DND-41 (cell line): Measurements from ENCODE around the gene TREM1.

ENCODE experiments used
- ATAC-seq: fragments of 200-7000 bp; cut with Tn5 transposase; 3 replicates; pipeline ENCODE4 v1.9.1; 2021; ENCODE audit warnings: low read depth; ENCODE audit not compliant: insufficient read depth
- DNase-seq: peaks from one replicate; pipeline ENCODE4 v3.0.0-alpha.2; 2020
- H2AFZ ChIP-seq: 2 replicates; pipeline ENCODE4 v1.6.0; 2012; ENCODE audit warnings: low read depth, low read length
- H3K27ac ChIP-seq: 2 replicates; pipeline ENCODE4 v1.5.1; 2012; ENCODE audit warnings: low read length, inconsistent platforms
- H3K27me3 ChIP-seq: fragments of 200-600 bp; sonication (generic); 2 replicates; pipeline ENCODE4 v1.6.0; 2012; ENCODE audit warnings: low read length, mild to moderate bottlenecking, inconsistent platforms; ENCODE audit not compliant: insufficient read depth, poor library complexity
- H3K36me3 ChIP-seq: 2 replicates; pipeline ENCODE4 v1.5.1; 2012; ENCODE audit warnings: low read length, inconsistent platforms; ENCODE audit not compliant: insufficient read depth
- H3K4me1 ChIP-seq: 2 replicates; pipeline ENCODE4 v1.5.1; 2012; ENCODE audit warnings: mild to moderate bottlenecking, low read length; ENCODE audit not compliant: insufficient read depth
- H3K4me2 ChIP-seq: 2 replicates; pipeline ENCODE4 v1.6.0; 2012; ENCODE audit warnings: mild to moderate bottlenecking, moderate library complexity, low read length, inconsistent platforms; ENCODE audit not compliant: insufficient read depth
- H3K4me3 ChIP-seq, 2 experiments: fragments of 200-600 bp in 1 of 2; shearing (Covaris generic) in 1 of 2; 2 replicates each; pipeline ENCODE4 v1.5.1; 2012 to 2016; ENCODE audit warnings: inconsistent platforms in 2 of 2, low read length in 2 of 2, mild to moderate bottlenecking in 2 of 2, low read depth in 1 of 2, moderate library complexity in 1 of 2
- H3K79me2 ChIP-seq: 2 replicates; pipeline ENCODE4 v1.6.0; 2012; ENCODE audit warnings: low read length, inconsistent platforms; ENCODE audit not compliant: insufficient read depth
- H3K9ac ChIP-seq: 2 replicates; pipeline ENCODE4 v1.6.0; 2012; ENCODE audit warnings: low read depth, mild to moderate bottlenecking, inconsistent platforms, low read length, moderate library complexity
- H3K9me3 ChIP-seq: 2 replicates; pipeline ENCODE4 v1.5.1; 2012; ENCODE audit warnings: low read length, moderate library complexity, mild to moderate bottlenecking, inconsistent platforms; ENCODE audit not compliant: insufficient read depth, severe bottlenecking
- H4K20me1 ChIP-seq: 2 replicates; pipeline ENCODE4 v1.6.0; 2012; ENCODE audit warnings: low read length; ENCODE audit not compliant: insufficient read depth
- EZH2 ChIP-seq: IDR thresholded peaks from 3 replicates; pipeline ENCODE4 v1.6.1; 2012; ENCODE audit warnings: borderline replicate concordance, low read depth, mild to moderate bottlenecking, moderate library complexity, low read length, inconsistent platforms; ENCODE audit not compliant: severe bottlenecking
- TF ChIP-seq, protein P1 (sequence below): IDR thresholded peaks from 2 replicates; pipeline ENCODE4 v1.5.1; 2012; ENCODE audit warnings: borderline replicate concordance, low read length, moderate library complexity, mild to moderate bottlenecking; ENCODE audit not compliant: poor library complexity, severe bottlenecking; ENCODE audit errors: extremely low read depth

The TREM1 gene

DNA sequence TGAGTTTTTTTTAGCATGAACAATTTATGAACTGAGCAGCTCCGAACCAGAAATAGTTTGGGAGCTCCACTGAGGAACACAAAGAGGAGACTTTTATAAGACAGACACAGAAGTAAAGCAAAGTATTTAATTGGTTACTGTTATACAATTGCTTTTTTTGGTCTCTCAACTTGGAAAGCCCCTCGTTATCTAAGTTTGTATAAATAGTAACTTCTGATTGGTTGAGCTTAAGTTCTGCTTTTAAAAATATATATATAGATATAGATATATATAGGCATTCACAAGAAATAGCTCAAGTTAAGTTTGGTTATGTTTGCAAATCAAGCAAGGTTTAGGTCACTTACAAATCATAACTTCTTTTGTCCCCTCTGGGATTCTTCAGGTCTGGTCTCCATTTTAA, 28.7 kb upstream of the TREM1 start:
- no peak for TF ChIP-seq EZH2
- TF ChIP-seq, protein P1, sequence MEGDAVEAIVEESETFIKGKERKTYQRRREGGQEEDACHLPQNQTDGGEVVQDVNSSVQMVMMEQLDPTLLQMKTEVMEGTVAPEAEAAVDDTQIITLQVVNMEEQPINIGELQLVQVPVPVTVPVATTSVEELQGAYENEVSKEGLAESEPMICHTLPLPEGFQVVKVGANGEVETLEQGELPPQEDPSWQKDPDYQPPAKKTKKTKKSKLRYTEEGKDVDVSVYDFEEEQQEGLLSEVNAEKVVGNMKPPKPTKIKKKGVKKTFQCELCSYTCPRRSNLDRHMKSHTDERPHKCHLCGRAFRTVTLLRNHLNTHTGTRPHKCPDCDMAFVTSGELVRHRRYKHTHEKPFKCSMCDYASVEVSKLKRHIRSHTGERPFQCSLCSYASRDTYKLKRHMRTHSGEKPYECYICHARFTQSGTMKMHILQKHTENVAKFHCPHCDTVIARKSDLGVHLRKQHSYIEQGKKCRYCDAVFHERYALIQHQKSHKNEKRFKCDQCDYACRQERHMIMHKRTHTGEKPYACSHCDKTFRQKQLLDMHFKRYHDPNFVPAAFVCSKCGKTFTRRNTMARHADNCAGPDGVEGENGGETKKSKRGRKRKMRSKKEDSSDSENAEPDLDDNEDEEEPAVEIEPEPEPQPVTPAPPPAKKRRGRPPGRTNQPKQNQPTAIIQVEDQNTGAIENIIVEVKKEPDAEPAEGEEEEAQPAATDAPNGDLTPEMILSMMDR: no peak
- Histone ChIP-seq H3K4me1 (peaks cover 21% of the 10 kb centered on the region), H3K27me3 (no peaks in the 10 kb centered on the region), H3K36me3 (no peaks in the 10 kb centered on the region), H3K4me3 (no peak overlapping the region), H3K79me2 (no peaks in the 10 kb centered on the region), H3K27ac (no peak overlapping the region), H3K9ac (no peak overlapping the region), H3K9me3 (no peaks in the 10 kb centered on the region), H4K20me1 (no peaks in the 10 kb centered on the region), H2AFZ (no peak overlapping the region), H3K4me2 (no peak overlapping the region)
- ATAC-seq (no peak), DNase-seq (no peak)

DNA sequence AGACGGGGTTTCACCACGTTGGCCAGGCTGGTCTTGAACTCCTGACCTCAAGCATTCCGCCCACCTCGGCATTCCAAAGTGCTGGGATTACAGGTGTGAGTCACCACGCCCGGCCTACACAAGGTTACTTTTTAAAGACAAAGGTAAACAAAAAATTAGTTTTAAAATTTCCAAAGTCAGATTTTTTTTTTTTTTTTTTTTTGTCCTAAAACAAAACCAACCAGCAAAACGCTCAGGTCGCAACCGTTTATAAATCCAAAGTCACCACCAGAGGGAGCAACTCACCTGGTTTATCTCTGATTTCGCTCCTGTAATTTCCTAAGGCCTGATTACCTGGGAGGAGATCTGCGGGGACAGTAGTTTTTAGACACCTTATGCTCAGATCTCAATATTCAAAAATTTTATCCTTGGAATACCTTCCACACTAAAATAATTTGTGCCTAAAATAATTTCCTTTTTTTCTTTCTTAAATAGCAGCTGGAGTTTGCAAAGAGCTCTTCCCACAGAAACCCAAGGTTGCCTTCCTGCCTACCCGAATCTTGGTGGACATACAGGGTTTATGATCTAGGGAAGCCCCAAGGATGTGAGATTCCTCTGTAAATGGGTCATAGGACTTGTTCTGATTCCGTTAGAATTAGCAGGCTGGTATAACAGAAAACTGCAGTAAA, 19.8 kb upstream of the TREM1 start:
- Histone ChIP-seq H2AFZ (no peak overlapping the region), H3K36me3 (no peaks in the 10 kb centered on the region), H3K4me3 (no peak overlapping the region), H3K79me2 (no peaks in the 10 kb centered on the region), H3K4me1 (no peaks in the 10 kb centered on the region), H3K4me2 (no peak overlapping the region), H3K27ac (no peak overlapping the region), H3K27me3 (no peaks in the 10 kb centered on the region), H3K9ac (no peak overlapping the region), H4K20me1 (no peaks in the 10 kb centered on the region), H3K9me3 (no peaks in the 10 kb centered on the region)
- ATAC-seq: peak; percentile 63
- DNase-seq: peak; percentile 64
- TF ChIP-seq EZH2: no peak
- TF ChIP-seq, protein P1: peak; percentile 69

DNA sequence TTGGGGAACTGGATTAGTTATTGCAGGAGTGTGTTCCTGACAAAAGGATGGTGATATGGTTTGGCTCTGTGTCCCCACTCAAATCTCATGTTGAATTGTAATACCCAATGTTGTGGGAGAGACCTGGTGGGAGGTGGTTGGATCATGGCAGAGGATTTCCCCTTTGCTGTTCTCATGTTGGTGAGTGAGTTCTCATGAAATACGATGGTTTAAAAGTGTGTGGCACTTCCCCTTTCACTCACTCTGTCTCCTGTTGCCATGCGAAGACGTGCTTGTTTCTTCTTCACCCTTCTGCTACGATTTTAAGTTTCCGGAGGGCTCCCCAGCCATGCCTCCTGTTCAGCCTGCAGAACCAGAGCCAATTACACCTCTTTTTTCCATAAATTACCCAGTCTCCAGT, 16.2 kb upstream of the TREM1 start:
- Histone ChIP-seq H3K79me2 (no peaks in the 10 kb centered on the region), H2AFZ (no peak overlapping the region), H4K20me1 (no peaks in the 10 kb centered on the region), H3K36me3 (no peaks in the 10 kb centered on the region), H3K27ac (no peak overlapping the region), H3K9me3 (no peaks in the 10 kb centered on the region), H3K4me1 (peaks cover 19% of the 10 kb centered on the region), H3K4me2 (no peak overlapping the region), H3K9ac (no peak overlapping the region), H3K4me3 (no peak overlapping the region), H3K27me3 (no peaks in the 10 kb centered on the region)
- no peak for TF ChIP-seq EZH2
- TF ChIP-seq, protein P1: no peak
- DNase-seq (no peak), ATAC-seq (no peak)
